ENCODE measurements around the gene TYMP.

The TYMP gene

GRCh38 chr22:50562523-50563412 is 33.0 kb upstream of the TYMP start, which contains the start of gene SYCE3:
Gene SYCE3 (minus strand): TSS chr22:50562919. CDS start chr22:50556405, 6,514 bp downstream.
- DNase-seq = peak; percentile 89

- no peak for DNase-seq
Measured at GRCh38 chr22:50561401-50562358, 31.9 kb upstream of the TYMP start.

GRCh38 chr22:50560034-50560433 is 30.2 kb upstream of the TYMP start:
- DNase-seq = no peak

GRCh38 chr22:50556703-50557102 is 26.9 kb upstream of the TYMP start:
- no peak for DNase-seq

- DNase-seq = no peak
Measured at GRCh38 chr22:50553310-50553709, 23.5 kb upstream of the TYMP start.

- no peak for DNase-seq
Measured at GRCh38 chr22:50551160-50551752, 21.4 kb upstream of the TYMP start.

GRCh38 chr22:50550395-50550794 is 20.6 kb upstream of the TYMP start:
- no peak for DNase-seq

GRCh38 chr22:50548921-50549790 is 19.3 kb upstream of the TYMP start:
- no peak for DNase-seq

GRCh38 chr22:50548040-50548920 is 18.5 kb upstream of the TYMP start:
- no peak for DNase-seq

GRCh38 chr22:50547263-50547985 is 17.6 kb upstream of the TYMP start:
- DNase-seq = no peak

- DNase-seq = no peak
Measured at GRCh38 chr22:50546326-50547262, 16.8 kb upstream of the TYMP start.

- peak; percentile 42 for DNase-seq
Measured at GRCh38 chr22:50545522-50546325, 15.9 kb upstream of the TYMP start, which contains the start of gene KLHDC7B. Gene KLHDC7B (plus strand): TSS chr22:50545899. CDS start chr22:50546244, 345 bp downstream.

- no peak for DNase-seq
Measured at GRCh38 chr22:50544746-50545253, 15.0 kb upstream of the TYMP start.

- peak; percentile 83 for DNase-seq
Measured at GRCh38 chr22:50544078-50544745, 14.4 kb upstream of the TYMP start.

- no peak for DNase-seq
Measured at GRCh38 chr22:50542416-50542927, 12.7 kb upstream of the TYMP start.

- DNase-seq = peak; percentile 50
Measured at GRCh38 chr22:50541667-50542026, 11.8 kb upstream of the TYMP start.

GRCh38 chr22:50540381-50540780 is 10.6 kb upstream of the TYMP start:
- no peak for DNase-seq
